Measurements from ENCODE around the gene KLF15.

The KLF15 gene

GRCh38 chr3:126304291-126304690, 52.9 kb downstream of the KLF15 start:
- DNase-seq, result no peak

- DNase-seq, result no peak
Measured at GRCh38 chr3:126303272-126303671, 53.9 kb downstream of the KLF15 start.

GRCh38 chr3:126300761-126301481, 56.3 kb downstream of the KLF15 start:
- no peak for DNase-seq

GRCh38 chr3:126300001-126300760, 57.0 kb downstream of the KLF15 start:
- DNase-seq, result no peak

- no peak for DNase-seq
Measured at GRCh38 chr3:126295407-126295939, 61.7 kb downstream of the KLF15 start.

GRCh38 chr3:126294211-126294808, 62.9 kb downstream of the KLF15 start:
- DNase-seq, result no peak

GRCh38 chr3:126293370-126294082, 63.7 kb downstream of the KLF15 start:
- no peak for DNase-seq
